ENCODE results near the gene GRN. TPM values are rescaled to one million over a fixed set of nuclear protein-coding genes. Genes with fewer than 3 reads are reported as not detected.

The GRN gene
- polyA plus RNA-seq, 2 of the 4 experiments (the other 2 are of a cell fraction), result 111 to 197 TPM

- no peak for TF ChIP-seq HMGXB4 (CRISPR knock-in tag; IDR thresholded peaks at IDR 0.05; ENCODE audit: borderline replicate concordance)
- no peak for TF ChIP-seq PHF8 (IDR thresholded peaks at IDR 0.05; ENCODE audit: borderline replicate concordance, low read depth)
- TF ChIP-seq RNF2 (IDR thresholded peaks at IDR 0.05; ENCODE audit: borderline replicate concordance, low read depth), result no peak
- no peak for TF ChIP-seq NPAS2 (CRISPR knock-in tag; IDR thresholded peaks at IDR 0.05; ENCODE audit: borderline replicate concordance)
- TF ChIP-seq, protein P1, sequence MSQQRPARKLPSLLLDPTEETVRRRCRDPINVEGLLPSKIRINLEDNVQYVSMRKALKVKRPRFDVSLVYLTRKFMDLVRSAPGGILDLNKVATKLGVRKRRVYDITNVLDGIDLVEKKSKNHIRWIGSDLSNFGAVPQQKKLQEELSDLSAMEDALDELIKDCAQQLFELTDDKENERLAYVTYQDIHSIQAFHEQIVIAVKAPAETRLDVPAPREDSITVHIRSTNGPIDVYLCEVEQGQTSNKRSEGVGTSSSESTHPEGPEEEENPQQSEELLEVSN (IDR thresholded peaks at IDR 0.05; ENCODE audit: borderline replicate concordance, low read depth), result no peak
Measured at GRCh38 chr17:44397479-44398440, 52.7 kb downstream of the GRN start (continued).

GRCh38 chr17:44398692-44399691, 53.9 kb downstream of the GRN start:
- no peak for DNase-seq (ENCODE audit: low read depth in 1 of 2, low spot score in 1 of 2)
- H3K4me2 ChIP-seq, result no peak overlapping the region
- H3K4me1 ChIP-seq, result no peaks in the 10 kb centered on the region
- no peak for TF ChIP-seq ZSCAN20 (CRISPR knock-in tag; IDR thresholded peaks at IDR 0.05)
- no peak for TF ChIP-seq EHMT2 (IDR thresholded peaks at IDR 0.05; ENCODE audit: low read depth)
- no peak for TF ChIP-seq TFCP2L1 (CRISPR knock-in tag; IDR thresholded peaks at IDR 0.05)
- no peak for TF ChIP-seq GATA3 (IDR thresholded peaks at IDR 0.05; ENCODE audit: borderline replicate concordance)
- TF ChIP-seq EHF (CRISPR knock-in tag; IDR thresholded peaks at IDR 0.05), result no peak
- no peak for TF ChIP-seq POLR2AphosphoS2 (conservative IDR thresholded peaks at IDR 0.05; ENCODE audit: low read length)
- TF ChIP-seq HDAC2 (IDR thresholded peaks at IDR 0.05), result no peak
- TF ChIP-seq RARB (CRISPR knock-in tag; IDR thresholded peaks at IDR 0.05), result no peak
- no peak for TF ChIP-seq ATOH8 (CRISPR knock-in tag; IDR thresholded peaks at IDR 0.05; ENCODE audit: low read depth)
- no peak for TF ChIP-seq FOXS1 (CRISPR knock-in tag; IDR thresholded peaks at IDR 0.05)
- no peak for TF ChIP-seq PHF8 (IDR thresholded peaks at IDR 0.05; ENCODE audit: borderline replicate concordance, low read depth)
- no peak for TF ChIP-seq MAZ (IDR thresholded peaks at IDR 0.05; ENCODE audit: borderline replicate concordance, low read depth, low read length)
- no peak overlapping the region for H3K4me3 ChIP-seq
- no peak for FAIRE-seq
- POLR2A ChIA-PET, result interaction anchor here (0.6 kb wide), 1 partner anchor 12 kb away, joined by 8 read pairs; no protein-coding TSS in a partner anchor
- CTCF ChIA-PET, result interaction anchor here (0.6 to 7.4 kb wide), 36 partner anchors 11 to 558 kb away, joined by 3 to 62 read pairs (median 4); partner anchors contain the start of genes FAM171A2 and ITGA2B
- WGBS (ENCODE audit: missing lambda C conversion rate), result 96% methylated on average over 41 of the region's 41 CpGs
- H3K27ac ChIP-seq, result no peak overlapping the region
- no peaks in the 10 kb centered on the region for H3K9me3 ChIP-seq
- ATAC-seq, result no peak

Data from A549 (cell line).